ENCODE results near the gene SNTA1. TPM values are rescaled to one million over a fixed set of nuclear protein-coding genes. Genes with fewer than 3 reads are reported as not detected.

SNTA1 gene
- total and polyA plus RNA-seq, 2 of the 13 experiments (the other 11 are each of a cell fraction or from before 2014, with no cell fraction given): 16.4 to 18.3 TPM

- Histone ChIP-seq H3K9ac (ENCODE audit: insufficient read depth, low read depth, low read length) (no peak overlapping the region), H3K9me3 (ENCODE audit: low read length) (no peaks in the 10 kb centered on the region), H3K27ac (ENCODE audit: extremely low read length, insufficient read depth, low read length) (no peak overlapping the region), H3K4me2 (ENCODE audit: low read depth, low read length) (no peak overlapping the region), H4K20me1 (ENCODE audit: insufficient read depth, low read length) (no peaks in the 10 kb centered on the region), H2AFZ (ENCODE audit: low read length) (no peak overlapping the region), H3K79me2 (ENCODE audit: insufficient read depth, low read length) (no peaks in the 10 kb centered on the region), H3K4me3 (replicated peaks in 1 of 3; ENCODE audit: insufficient read depth in 1 of 3, low read depth in 2 of 3, low read length in 3 of 3) (no peak overlapping the region), H3K4me1 (ENCODE audit: insufficient read depth, low read length) (no peaks in the 10 kb centered on the region), H3K27me3 (ENCODE audit: control insufficient read depth in 1 of 2, insufficient read depth in 2 of 2, low read length in 2 of 2) (no peaks in the 10 kb centered on the region), H3K36me3 (replicated peaks in 1 of 2; ENCODE audit: control insufficient read depth in 1 of 2, insufficient read depth in 2 of 2, low read length in 2 of 2) (peaks cover 0 to 4% of the 10 kb centered on the region in 2 experiments; a peak in 1 of 5 replicates)
- no peak for TF ChIP-seq ZZZ3 (CRISPR knock-in tag; IDR thresholded peaks at IDR 0.05; ENCODE audit: borderline replicate concordance)
- TF ChIP-seq, protein P1, sequence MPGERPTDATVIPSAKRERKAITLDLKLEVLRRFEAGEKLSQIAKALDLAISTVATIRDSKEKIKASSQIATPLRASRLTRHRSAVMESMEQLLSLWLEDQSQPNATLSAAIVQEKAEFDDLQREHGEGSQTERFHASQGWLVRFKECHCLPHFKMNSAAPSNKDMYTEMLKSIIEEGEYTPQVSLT (CRISPR knock-in tag; IDR thresholded peaks at IDR 0.05; ENCODE audit: borderline replicate concordance, low read depth): no peak
- 0 out of 2 replicates have a peak, but pooled peaks have one; percentile 27 for TF ChIP-seq ZC3H13 (CRISPR knock-in tag; IDR thresholded peaks at IDR 0.05)
- TF ChIP-seq ZFP90 (CRISPR knock-in tag; IDR thresholded peaks at IDR 0.05; ENCODE audit: borderline replicate concordance): no peak
- no peak for TF ChIP-seq MBNL3 (CRISPR knock-in tag; conservative IDR thresholded peaks at IDR 0.05)
- TF ChIP-seq ZHX2 (IDR thresholded peaks at IDR 0.05; ENCODE audit: low read depth): no peak
- TF ChIP-seq ZHX2 (CRISPR knock-in tag; IDR thresholded peaks at IDR 0.05; ENCODE audit: borderline replicate concordance): no peak
- POLR2A ChIA-PET: interaction anchor here (0.6 to 1.6 kb wide), 3 partner anchors 17 to 18 kb away, joined by 3 to 4 read pairs (median 4); partner anchors contain the start of gene CDK5RAP1
- CTCF ChIA-PET (ENCODE audit: low intra/inter-chr PET ratio, low total read pairs): no interaction called here
- ATAC-seq (no peak), DNase-seq (ENCODE audit: low spot score) (no peak), FAIRE-seq (peak; percentile 46)
- intact Hi-C loops (cut with micrococcal nuclease; ENCODE audit: unreplicated experiment): no loop called here
- WGBS (ENCODE audit: low lambda C conversion rate): 88% methylated on average over 7 of the region's 7 CpGs
- in situ Hi-C loops (cut with HindIII; ENCODE audit: extremely low pct_ligation_motif_present, low pct_unique_long_range_greater_than_20kb): no loop called here
- no TSS peak for BruUV-seq (replicated peaks)
Measured at GRCh38 chr20:33419140-33419974, 24.2 kb downstream of the SNTA1 start.
